K562 (cell line): ENCODE results near the gene SHISA6. TPM values are rescaled to one million over a fixed set of nuclear protein-coding genes. Genes with fewer than 3 reads are reported as not detected.

Experiments used
- ATAC-seq: fragments of 200-7000 bp; cut with Tn5 transposase; 3 replicates; pipeline ENCODE4 v1.9.1; 2020; ENCODE audit warnings: moderate library complexity
- BruUV-seq: library from RNA; stranded (reverse); fragments of 400-500 nt; replicated peaks from 2 replicates; lab custom pipeline; 2021; lab: Mats Ljungman, UMichigan
- CTCF ChIA-PET: fragments of 300-600 bp; formaldehyde crosslinking; extraction: SDS; loops from one replicate; lab custom pipeline; 2021; ENCODE audit warnings: low intra/inter-chr PET ratio; lab: Yijun Ruan, JAX
- POLR2A ChIA-PET: fragments of 300-600, 350-650 bp; sonication (Branson Sonifier 250); formaldehyde crosslinking; extraction: SDS; loops from one replicate; lab custom pipeline; 2021; ENCODE audit warnings: antibody characterized with exemption, inconsistent platforms; lab: Yijun Ruan, JAX
- DNase-seq, 4 experiments: peaks; one replicate each; pipeline versions ENCODE4 v3.0.0 to v3.0.0-alpha.2; 2011 to 2018; ENCODE audit warnings: low spot score in 3 of 4, mixed read lengths in 3 of 4; ENCODE audit errors: extremely low read depth in 1 of 4
- FAIRE-seq: peaks from 2 replicates; lab custom pipeline; 2011; peaks lifted over from hg19 to GRCh38; lab: Jason Lieb, UNC
- H2AFZ ChIP-seq: 2 replicates; pipeline ENCODE4 v1.6.0; 2011; ENCODE audit warnings: low read depth, low read length, control low read depth, inconsistent platforms
- H3K27ac ChIP-seq: fragments of 200-600 bp; 3 replicates; pipeline ENCODE4 v1.8.0; 2011; ENCODE audit warnings: low read depth, mild to moderate bottlenecking, control low read depth, inconsistent platforms, low read length, moderate library complexity, mixed read lengths; ENCODE audit errors: extremely low read depth
- H3K27me3 ChIP-seq, 2 experiments: fragments of 300-600 bp in 1 of 2; 2 replicates in 1 of 2; 3 replicates in 1 of 2; pipeline versions ENCODE4 v1.6.0 to v1.8.0; 2011; ENCODE audit warnings: inconsistent platforms in 2 of 2, low read length in 2 of 2, mild to moderate bottlenecking in 1 of 2, mixed read lengths in 1 of 2, moderate library complexity in 1 of 2; ENCODE audit not compliant: control insufficient read depth in 2 of 2, insufficient read depth in 2 of 2
- H3K36me3 ChIP-seq: fragments of 300-600 bp; 3 replicates; pipeline ENCODE4 v1.8.0; 2011; ENCODE audit warnings: mild to moderate bottlenecking, low read length, inconsistent platforms; ENCODE audit not compliant: control insufficient read depth, insufficient read depth
- H3K4me1 ChIP-seq, 2 experiments: fragments of 200-600 bp in 1 of 2; replicated peaks in 1 of 2; 2 replicates in 1 of 2; 3 replicates in 1 of 2; pipeline versions ENCODE4 v1.5.1 to v1.8.0; 2011; ENCODE audit warnings: inconsistent platforms in 2 of 2, low read length in 2 of 2, mild to moderate bottlenecking in 1 of 2, mixed read lengths in 1 of 2, moderate library complexity in 1 of 2; ENCODE audit not compliant: control insufficient read depth in 2 of 2, insufficient read depth in 2 of 2
- H3K4me2 ChIP-seq: 2 replicates; pipeline ENCODE4 v1.6.1; 2011; ENCODE audit warnings: low read length, control low read depth, inconsistent platforms, mixed read lengths; ENCODE audit not compliant: insufficient read depth
- H3K4me3 ChIP-seq: fragments of 200-600 bp; sonication (generic), shearing (Covaris generic); 2 replicates; pipeline ENCODE4 v1.5.1; 2016; ENCODE audit warnings: control low read depth, inconsistent platforms
- H3K79me2 ChIP-seq: fragments of 200-600 bp; 3 replicates; pipeline ENCODE4 v1.8.0; 2011; ENCODE audit warnings: low read length, inconsistent platforms; ENCODE audit not compliant: control insufficient read depth, insufficient read depth
- H3K9ac ChIP-seq, 2 experiments: 2 replicates each; pipeline versions ENCODE4 v1.6.0 to v1.6.1; 2011; ENCODE audit warnings: low read depth in 2 of 2, low read length in 2 of 2, control low read depth in 1 of 2, inconsistent platforms in 1 of 2, mild to moderate bottlenecking in 1 of 2, mixed read lengths in 1 of 2; ENCODE audit not compliant: insufficient read depth in 1 of 2
- H3K9me1 ChIP-seq: one replicate; pipeline ENCODE4 v1.6.0; 2011; ENCODE audit warnings: inconsistent platforms, mild to moderate bottlenecking, low read length, moderate library complexity; ENCODE audit not compliant: control insufficient read depth, insufficient read depth
- H3K9me3 ChIP-seq: replicated peaks from 2 replicates; pipeline ENCODE4 v1.5.1; 2011; ENCODE audit warnings: low read depth, low read length, inconsistent platforms; ENCODE audit not compliant: control insufficient read depth, insufficient read depth
- H4K20me1 ChIP-seq: replicated peaks from 2 replicates; pipeline ENCODE4 v1.6.1; 2011; ENCODE audit warnings: low read length, inconsistent platforms, mixed read lengths; ENCODE audit not compliant: control insufficient read depth, insufficient read depth
- CCNT2 ChIP-seq: IDR thresholded peaks from 2 replicates; pipeline ENCODE4 v1.6.1; 2011; ENCODE audit warnings: borderline replicate concordance, low read depth, mild to moderate bottlenecking, moderate library complexity, mixed read lengths, low read length; ENCODE audit not compliant: insufficient read length; ENCODE audit errors: extremely low read depth
- NCOR1 ChIP-seq: fragments of 450-650 bp; IDR thresholded peaks from 2 replicates; pipeline ENCODE4 v1.6.1; 2016; ENCODE audit warnings: mild to moderate bottlenecking, moderate library complexity
- SAFB2 ChIP-seq: fragments of 200-400 bp; formaldehyde crosslinking; IDR thresholded peaks from 2 replicates; pipeline ENCODE4 v1.6.1; 2018; ENCODE audit warnings: borderline replicate concordance, low read length, low read depth, moderate library complexity; ENCODE audit not compliant: severe bottlenecking
- USF2 ChIP-seq: sonication (generic); formaldehyde crosslinking; IDR thresholded peaks from 2 replicates; pipeline ENCODE4 v1.5.0; 2020; ENCODE audit warnings: missing genetic modification reagents
- ZBTB7A ChIP-seq: IDR thresholded peaks from 2 replicates; pipeline ENCODE4 v1.6.1; 2011; ENCODE audit warnings: low read depth, mild to moderate bottlenecking, low read length, moderate library complexity, borderline replicate concordance; ENCODE audit not compliant: control insufficient read depth
- ZNF174 ChIP-seq: fragments of 250-450 bp; sonication (Bioruptor Pico); IDR thresholded peaks from 2 replicates; pipeline ENCODE4 v1.4.0; 2020; ENCODE audit warnings: mild to moderate bottlenecking
- WGBS: fragments of 100-300 bp; shearing (Covaris generic); methylation state at CpG from one replicate; pipeline ENCODE4 v1.1.6; 2016; ENCODE audit warnings: low coverage, mixed read lengths; ENCODE audit not compliant: insufficient coverage; ENCODE audit errors: missing lambda C conversion rate; 5-methylcytosine and 5-hydroxymethylcytosine counted together
- in situ Hi-C: fragments of 300-500 bp; cut with MboI; formaldehyde crosslinking; loops from 4 replicates; pipeline ENCODE4 v1.15.0; 2018; ENCODE audit warnings: inconsistent platforms, mixed read lengths
- intact Hi-C: fragments of 100-400 bp; cut with micrococcal nuclease; formaldehyde crosslinking; loops from 2 replicates; pipeline ENCODE4 v1.14.2; 2022
- polyA plus RNA-seq, 8 experiments: library from polyadenylated mRNA; depleted of rRNA in 4 of 8; stranded (reverse) in 5 of 8; unstranded in 3 of 8; fragments of >200 nt; fragmentation: Nextera tagmentation in 2 of 8; fragmentation: Illumina TruSeq in 1 of 8; extraction: Ambion mirVana in 2 of 8; extraction: Trizol in 1 of 8; gene quantifications; 2 replicates each; pipeline versions ENCODE4 v1.2.1 to v1.2.3, GENCODE V29; 2011 to 2014; ENCODE audit warnings: inconsistent platforms in 1 of 8, missing spikeins in 1 of 8
- total RNA-seq, 7 experiments: library from RNA; depleted of rRNA in 6 of 7; stranded (reverse); fragments of >200 nt in 6 of 7; fragmentation: Illumina TruSeq in 2 of 7; extraction: Trizol in 2 of 7; gene quantifications; 2 replicates each; pipeline versions ENCODE4 v1.2.1 to v1.2.3, GENCODE V29; 2011 to 2021; ENCODE audit warnings: low replicate concordance in 1 of 7
- TF ChIP-seq, protein P1 (sequence below): fragments of 250-450 bp; sonication (Bioruptor Pico); IDR thresholded peaks from 2 replicates; pipeline ENCODE4 v1.5.0; 2022; ENCODE audit warnings: mild to moderate bottlenecking
- TF ChIP-seq, protein P2 (sequence below): fragments of 450-650 bp; formaldehyde crosslinking; IDR thresholded peaks from 2 replicates; pipeline ENCODE4 v1.4.0; 2020; ENCODE audit warnings: mild to moderate bottlenecking, moderate library complexity

Gene SHISA6
- total and polyA plus RNA-seq, 9 of the 15 experiments (the other 6 are each of a cell fraction or from before 2014, with no cell fraction given), result not detected

GRCh38 chr17:11499881-11500280, 258.9 kb downstream of the SHISA6 start:
- BruUV-seq, result no TSS peak
- ChIA-PET CTCF (no interaction called here), POLR2A (no interaction called here)
- ATAC-seq (no peak), FAIRE-seq (no peak), DNase-seq (no peak)
- no peaks in the 10 kb centered on the region for H3K79me2 ChIP-seq
- 0% methylated on average over 3 of the region's 3 CpGs for WGBS
- no peak overlapping the region for H3K9ac ChIP-seq
- no peaks in the 10 kb centered on the region for H4K20me1 ChIP-seq
- no peak overlapping the region for H2AFZ ChIP-seq
- no peaks in the 10 kb centered on the region for H3K4me1 ChIP-seq
- in situ Hi-C loops (no loop called here), intact Hi-C loops (no loop called here)
- H3K9me3 ChIP-seq, result no peaks in the 10 kb centered on the region
- no peak overlapping the region for H3K4me2 ChIP-seq
- H3K9me1 ChIP-seq, result no peaks in the 10 kb centered on the region
- no peak overlapping the region for H3K27ac ChIP-seq
- H3K27me3 ChIP-seq, result no peaks in the 10 kb centered on the region
- TF ChIP-seq CCNT2, result no peak
- no peak for TF ChIP-seq ZBTB7A
- TF ChIP-seq, protein P1, sequence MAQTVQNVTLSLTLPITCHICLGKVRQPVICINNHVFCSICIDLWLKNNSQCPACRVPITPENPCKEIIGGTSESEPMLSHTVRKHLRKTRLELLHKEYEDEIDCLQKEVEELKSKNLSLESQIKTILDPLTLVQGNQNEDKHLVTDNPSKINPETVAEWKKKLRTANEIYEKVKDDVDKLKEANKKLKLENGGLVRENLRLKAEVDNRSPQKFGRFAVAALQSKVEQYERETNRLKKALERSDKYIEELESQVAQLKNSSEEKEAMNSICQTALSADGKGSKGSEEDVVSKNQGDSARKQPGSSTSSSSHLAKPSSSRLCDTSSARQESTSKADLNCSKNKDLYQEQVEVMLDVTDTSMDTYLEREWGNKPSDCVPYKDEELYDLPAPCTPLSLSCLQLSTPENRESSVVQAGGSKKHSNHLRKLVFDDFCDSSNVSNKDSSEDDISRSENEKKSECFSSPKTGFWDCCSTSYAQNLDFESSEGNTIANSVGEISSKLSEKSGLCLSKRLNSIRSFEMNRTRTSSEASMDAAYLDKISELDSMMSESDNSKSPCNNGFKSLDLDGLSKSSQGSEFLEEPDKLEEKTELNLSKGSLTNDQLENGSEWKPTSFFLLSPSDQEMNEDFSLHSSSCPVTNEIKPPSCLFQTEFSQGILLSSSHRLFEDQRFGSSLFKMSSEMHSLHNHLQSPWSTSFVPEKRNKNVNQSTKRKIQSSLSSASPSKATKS (CRISPR knock-in tag), result no peak
- TF ChIP-seq USF2, result no peak
- no peak for TF ChIP-seq SAFB2
- no peak for TF ChIP-seq NCOR1
- TF ChIP-seq, protein P2, sequence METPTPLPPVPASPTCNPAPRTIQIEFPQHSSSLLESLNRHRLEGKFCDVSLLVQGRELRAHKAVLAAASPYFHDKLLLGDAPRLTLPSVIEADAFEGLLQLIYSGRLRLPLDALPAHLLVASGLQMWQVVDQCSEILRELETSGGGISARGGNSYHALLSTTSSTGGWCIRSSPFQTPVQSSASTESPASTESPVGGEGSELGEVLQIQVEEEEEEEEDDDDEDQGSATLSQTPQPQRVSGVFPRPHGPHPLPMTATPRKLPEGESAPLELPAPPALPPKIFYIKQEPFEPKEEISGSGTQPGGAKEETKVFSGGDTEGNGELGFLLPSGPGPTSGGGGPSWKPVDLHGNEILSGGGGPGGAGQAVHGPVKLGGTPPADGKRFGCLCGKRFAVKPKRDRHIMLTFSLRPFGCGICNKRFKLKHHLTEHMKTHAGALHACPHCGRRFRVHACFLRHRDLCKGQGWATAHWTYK (CRISPR knock-in tag), result no peak
- TF ChIP-seq ZNF174 (CRISPR knock-in tag), result no peak
- H3K36me3 ChIP-seq, result no peaks in the 10 kb centered on the region
- no peak overlapping the region for H3K4me3 ChIP-seq
